HG02885 (cell line): ENCODE measurements around the gene USP10.
"Not testable (repeated sequence)": the region's sequence is repeated elsewhere in the genome, so short reads cannot be mapped to it uniquely, and the experiment has no call there.

Source experiments
- ATAC-seq: cut with Tn5 transposase; IDR thresholded peaks from one replicate; pipeline ENCODE4 v1.9.1; 2021; ENCODE audit warnings: mild to moderate bottlenecking; ENCODE audit not compliant: unreplicated experiment, poor library complexity

The USP10 gene

DNA sequence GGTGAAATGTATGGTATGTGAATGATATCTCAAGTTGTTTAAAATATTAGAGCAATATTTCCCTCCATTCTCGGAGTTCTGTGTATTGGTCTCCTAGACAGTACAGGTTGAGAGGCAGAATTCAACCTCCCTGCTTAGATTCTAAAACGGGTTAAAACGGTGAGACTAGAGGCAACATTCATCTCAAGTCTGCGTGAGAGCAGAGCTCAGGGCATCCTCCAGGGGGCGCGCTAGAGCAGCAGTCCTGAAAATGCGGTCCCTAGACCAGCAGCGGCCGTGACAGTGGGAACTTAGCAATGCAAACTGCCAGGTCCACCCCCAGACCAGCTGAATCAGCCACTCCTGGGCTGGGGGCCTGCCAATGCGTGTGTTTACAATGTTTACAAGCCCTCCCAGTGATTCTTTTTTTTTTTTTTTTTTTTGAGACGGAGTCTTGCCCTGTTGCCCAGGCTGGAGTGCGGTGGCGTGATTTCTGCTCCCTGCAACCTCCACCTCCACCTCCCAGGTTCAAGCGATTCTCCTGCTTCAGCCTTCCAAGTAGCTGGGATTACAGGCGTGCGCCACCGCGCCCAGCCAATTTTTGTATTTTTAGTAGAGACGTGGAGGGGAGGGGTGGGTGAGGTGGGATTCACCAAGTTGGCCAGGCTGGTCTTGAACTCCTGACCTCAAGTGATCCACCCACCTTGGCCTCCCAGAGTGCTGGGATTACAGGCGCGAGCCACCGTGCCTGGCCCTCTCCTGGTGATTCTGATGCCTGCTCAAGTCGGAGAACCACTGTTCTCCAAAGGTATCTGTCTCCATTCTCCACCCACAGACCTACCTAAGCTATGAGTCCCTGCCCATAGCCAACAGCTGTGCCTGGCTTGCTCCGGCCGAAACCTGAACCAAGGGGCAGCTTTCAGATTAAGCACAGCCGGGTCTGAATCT lies 27.3 kb upstream of the USP10 start:
- ATAC-seq = peak; percentile 63

DNA sequence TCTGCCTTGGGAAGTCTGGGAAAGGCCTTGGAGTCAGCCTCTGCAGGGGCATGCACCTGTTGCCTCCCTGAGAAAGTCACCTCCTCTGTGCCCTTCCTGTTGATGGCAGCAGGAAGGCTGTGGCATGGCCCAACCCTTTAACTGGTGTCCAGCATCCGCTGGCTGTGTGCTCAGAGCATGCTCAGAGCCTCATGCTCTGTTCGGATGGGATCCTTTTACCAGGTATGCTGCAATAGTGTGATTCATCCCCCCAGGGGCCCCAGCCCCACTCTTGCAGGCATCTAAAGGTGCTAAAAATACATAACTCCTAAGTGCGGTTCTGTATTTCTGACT lies 26.6 kb upstream of the USP10 start:
- no peak for ATAC-seq

DNA sequence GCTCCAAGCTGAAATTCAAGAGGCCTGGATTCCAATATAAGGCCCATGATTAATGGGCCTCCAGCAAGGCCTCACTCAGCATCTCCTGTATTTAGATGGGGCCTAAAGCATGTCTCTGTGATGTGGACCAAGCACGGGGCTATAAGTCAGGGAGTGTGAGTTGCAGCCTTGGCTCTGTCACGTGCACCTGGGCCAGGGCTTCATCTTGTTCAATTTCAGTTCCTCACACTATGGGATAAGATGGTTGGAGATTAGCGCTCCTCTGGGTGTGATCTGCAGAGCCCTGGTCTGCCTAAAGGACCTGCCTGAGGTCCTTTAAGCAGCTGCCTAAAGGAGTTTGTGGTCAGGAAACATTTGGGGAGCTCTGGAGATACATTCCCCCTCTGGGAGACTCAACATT lies 26.2 kb upstream of the USP10 start:
- no peak for ATAC-seq

DNA sequence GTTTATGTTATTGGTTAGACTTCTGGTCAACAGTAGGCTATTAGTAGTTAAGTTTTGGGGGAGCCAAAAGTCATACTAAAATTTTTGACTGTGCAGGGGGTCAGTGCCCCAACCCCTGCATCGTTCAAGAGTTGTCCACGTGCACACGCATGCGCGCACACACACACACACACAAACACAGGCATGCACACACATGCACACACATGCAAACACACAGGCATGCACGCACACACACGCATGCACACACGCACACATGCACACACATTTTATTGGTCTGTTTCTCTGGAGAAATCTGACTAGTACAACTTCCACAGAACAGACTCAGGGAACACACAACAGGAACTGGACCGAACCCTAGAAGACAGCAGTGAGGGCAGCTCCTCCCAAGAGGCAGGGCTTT lies 24.4 kb upstream of the USP10 start:
- no peak for ATAC-seq

DNA sequence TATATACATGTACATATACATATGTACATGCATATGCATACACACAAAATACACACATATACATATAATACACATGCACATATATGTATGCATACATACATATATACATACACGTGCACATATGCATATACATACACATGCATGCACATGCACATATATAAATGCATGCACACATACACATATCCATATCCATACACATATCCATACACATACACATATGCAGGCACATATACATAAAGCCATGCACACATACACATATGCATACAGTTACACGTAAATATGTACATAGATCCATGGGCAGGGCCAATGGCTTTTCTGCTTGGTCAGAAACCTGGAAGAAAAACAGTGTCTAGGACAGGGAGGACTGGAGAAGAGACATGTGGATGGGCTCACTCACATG lies 23.9 kb upstream of the USP10 start:
- no peak for ATAC-seq

DNA sequence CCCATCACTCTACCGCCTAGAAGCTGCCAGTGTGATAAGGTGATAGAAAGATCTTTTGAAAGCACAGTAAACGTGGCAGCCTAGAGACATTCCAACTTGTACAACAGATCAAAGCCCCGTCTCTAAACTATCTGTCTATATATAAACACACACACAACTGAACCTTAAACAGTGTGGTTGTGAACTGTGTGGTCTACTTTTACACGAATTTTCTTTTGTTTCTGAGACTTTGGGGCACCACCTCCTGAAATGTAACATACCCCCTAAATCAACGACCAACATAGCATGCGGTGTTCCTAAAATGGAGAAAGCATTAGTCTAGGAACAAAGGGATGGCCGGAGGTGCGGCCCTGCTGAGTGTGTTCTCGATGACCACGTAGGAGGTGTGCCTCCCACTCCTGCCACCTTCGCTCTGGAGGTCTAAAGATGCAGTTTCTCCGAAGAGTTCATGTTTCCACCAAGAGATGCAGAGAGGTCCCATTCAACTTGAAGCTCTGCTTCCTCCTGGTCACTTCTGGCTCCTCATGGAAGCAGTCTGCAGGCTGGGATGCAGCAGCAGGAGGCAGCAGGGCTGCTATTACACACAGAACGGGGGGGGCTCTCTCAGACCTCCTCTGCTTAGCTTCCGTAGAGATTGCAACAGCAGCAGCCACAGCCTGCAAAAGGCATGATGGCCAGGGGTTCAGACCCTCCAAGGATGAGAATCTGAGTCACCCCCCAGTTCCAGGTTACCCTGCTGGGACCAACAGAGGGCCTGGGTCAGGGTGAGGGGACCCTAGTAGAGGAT lies 22.6 kb upstream of the USP10 start:
- ATAC-seq = no peak

DNA sequence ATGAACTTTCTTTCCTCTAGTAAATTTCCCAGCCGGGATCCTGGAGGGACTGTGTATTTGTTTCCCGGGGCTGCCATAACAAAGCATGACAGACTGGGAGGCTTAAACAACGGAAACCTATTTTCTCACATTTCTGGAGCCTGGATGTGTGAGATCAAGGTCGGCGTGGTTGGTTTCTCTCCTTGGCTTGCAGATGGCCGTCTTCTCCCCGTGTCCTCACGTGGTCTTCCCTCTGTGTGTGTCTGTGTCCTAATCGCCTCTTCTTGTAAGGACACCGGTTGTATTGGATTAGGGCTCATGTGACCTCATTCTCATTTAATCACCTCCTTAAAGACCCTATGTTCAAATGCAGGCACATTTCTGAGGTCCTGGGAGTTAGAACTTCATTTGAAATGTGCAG lies 22.0 kb upstream of the USP10 start:
- ATAC-seq = no peak

DNA sequence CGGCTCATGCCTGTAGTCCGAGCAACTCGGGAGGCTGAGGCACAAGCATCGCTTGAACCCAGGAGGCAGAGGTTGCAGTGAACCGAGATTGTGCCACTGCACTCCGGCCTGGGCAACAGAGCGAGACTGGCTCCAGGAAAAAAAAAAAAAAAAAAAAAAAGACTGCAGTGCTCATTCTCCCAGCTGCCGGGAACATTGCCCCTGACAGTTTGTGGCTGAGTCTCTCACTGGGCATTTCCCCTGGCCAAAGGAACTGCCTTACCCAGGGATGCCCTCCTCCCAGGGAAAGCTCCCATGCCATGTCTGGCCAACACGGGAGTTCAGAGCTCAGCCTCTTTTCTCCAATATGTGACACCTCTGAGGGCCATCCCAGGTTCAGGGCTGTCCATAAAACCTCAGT lies 21.3 kb upstream of the USP10 start:
- no peak for ATAC-seq

DNA sequence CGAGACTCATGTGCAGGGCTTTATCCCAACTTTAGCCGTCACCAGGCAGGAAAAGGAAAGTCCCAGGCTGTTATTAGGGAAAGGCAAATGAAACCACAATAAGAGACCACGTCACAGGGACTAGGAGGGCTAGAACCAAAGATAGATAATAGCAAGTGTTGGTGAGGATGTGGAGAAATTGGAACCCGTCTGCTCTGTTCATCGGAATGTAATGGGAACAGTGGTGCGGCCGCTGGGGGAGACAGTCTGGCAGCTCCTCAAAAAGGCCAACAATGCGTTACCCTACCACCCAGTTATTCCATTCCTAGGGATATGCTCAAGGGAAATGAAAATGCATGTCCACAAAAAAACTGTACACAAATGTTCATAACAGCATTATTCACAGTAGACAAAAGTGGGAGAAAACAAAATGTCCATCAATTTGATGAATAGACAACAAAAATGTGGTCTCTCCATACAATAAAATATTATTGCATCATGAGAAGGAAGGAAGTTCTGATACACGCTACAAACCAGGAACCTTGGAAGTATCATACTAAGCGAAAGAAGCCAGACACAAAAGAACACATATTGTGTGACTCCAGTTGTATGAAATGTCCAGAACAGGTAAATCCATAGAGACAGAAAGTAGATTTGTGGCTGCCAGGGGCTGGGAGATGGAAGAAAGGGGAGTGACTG lies 19.5 kb upstream of the USP10 start:
- no peak for ATAC-seq

DNA sequence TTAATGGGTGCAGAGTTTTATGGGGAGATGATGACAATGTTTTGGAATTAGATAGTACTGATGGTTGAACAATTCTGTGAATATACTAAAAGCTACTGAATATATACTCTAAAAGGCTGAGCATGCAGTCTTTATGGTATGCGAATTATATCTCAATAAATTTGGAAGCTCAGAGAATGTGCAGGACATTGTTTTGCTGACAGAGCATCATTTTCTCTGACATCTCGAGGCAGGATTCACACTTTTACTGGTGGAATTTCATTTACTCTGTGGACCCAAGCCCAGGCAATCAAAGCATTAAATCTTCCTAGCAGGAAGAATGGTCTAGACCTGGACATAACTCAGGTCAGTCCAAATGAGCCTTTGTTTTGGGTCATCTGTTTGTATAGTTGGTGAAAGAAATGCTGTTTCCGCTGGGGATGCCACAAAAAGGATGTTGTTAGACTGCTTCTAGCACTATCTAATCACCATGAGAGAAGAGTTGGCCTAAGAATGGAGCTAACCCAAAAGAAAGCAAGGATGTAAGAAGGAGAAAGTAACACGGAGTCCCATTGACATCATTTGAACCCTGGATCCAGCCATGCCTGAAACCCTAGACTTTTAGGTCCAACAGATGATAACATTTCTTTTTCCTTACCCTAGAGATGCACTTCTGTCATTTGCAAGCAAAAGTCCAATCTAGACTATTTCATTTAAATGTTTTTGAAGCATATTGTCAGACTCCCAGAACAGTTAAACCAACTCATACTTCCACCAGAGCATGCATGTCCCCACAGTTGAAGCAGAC lies 18.8 kb upstream of the USP10 start:
- ATAC-seq = no peak

DNA sequence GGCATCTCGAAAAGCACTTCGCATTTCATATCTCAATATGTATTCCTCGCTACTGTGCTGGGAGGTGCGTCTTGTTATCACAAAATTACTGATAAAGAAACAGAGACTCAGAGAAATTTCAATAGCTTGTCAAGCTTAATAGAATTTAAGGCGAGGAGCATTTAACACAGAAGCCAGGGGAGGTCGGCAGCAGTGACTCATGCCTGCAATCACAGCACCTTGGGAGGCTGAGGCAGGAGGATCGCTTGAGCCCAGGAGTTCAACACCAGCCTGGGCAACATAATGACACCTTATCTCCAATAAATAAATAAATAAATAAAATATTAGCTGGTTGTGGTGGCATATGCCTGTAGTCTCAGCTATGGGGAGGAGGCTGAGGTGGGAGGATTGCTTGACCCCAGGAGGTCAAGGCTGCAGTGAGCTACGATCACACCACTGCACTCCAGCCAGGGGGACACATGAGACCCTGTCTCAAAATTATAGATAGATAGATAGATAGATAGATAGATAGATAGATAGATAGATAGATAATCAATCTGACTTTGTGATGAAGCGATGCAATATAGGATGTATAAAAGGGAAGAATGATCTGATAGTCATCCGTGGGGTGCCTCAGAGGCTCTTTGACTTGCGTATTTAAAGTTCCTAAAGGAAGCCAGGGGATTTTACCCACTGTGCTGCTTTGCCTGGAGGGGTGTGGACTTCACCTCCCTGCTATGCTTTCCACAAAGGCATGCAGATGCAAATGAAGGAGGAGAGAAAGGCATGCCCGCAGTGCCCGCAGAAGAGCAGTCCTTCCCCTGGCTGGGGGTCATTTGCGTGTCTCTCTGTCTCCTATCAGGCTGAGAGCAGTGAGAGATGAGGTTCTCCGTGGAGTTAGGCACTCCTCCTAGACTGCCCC lies 15.9 kb upstream of the USP10 start:
- no peak for ATAC-seq

DNA sequence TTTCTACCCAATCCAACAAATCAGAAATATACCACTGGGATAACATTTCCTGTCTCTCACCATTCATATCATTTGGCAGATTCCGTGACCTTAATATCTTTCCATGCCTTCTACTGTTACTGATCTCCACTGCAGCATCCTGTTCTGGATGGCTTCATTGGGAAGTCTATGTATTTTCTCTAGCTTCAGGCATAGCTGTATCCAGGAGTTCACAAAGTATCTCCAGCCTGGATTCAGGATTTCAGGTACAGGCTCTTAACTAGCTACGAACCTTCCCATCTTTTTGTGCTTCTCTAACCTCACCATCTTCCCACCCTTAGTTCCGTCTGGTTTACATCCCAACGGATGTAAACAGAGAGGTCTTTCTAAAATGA lies 15.2 kb upstream of the USP10 start:
- no peak for ATAC-seq

DNA sequence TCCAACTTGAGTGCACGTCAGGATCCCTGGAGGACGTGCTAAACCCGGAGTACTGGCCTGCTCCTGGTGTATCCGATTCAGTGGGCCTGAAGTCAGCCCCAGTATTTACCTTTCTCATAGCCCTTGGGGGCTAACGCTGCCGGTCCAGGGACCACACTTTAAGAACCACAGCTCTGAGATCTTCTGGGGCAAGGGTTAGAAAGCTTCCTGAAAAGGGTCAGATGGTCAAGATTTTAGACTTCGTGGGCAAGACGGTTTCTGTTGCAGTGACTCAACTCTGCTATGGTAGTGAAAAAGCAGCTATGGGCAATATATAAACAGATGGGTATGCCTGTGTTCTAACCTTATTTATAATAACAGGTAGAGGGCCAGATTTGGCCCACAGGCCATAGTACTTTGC lies 14.6 kb upstream of the USP10 start:
- ATAC-seq = no peak

DNA sequence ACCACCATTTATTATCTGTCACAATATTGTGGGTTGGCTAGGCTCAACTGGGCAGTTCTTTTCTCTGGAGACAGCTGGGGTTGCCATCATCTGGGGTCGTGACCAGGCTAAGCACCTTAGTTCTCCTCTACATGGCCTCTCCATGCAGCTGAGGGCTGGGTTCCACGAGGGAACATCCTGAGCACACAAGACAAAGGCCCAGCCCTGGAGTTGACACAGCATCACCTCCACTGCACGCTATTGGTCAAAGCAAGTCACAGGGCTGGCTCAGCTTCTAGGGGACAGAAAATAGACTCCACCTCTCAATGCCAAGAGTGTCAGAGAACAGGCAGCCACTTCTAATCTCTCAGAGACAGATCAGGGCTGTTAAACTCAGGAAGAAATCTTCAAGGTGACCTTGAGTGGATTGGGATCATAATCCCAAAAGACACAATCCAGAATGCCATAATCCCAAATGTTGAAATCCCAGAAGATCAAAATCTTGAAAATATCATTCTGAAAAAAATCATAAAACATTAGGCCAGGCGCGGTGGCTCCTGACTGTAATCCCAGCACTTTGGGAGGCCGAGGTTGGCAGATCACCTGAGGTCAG lies 13.0 kb upstream of the USP10 start:
- ATAC-seq = no peak

DNA sequence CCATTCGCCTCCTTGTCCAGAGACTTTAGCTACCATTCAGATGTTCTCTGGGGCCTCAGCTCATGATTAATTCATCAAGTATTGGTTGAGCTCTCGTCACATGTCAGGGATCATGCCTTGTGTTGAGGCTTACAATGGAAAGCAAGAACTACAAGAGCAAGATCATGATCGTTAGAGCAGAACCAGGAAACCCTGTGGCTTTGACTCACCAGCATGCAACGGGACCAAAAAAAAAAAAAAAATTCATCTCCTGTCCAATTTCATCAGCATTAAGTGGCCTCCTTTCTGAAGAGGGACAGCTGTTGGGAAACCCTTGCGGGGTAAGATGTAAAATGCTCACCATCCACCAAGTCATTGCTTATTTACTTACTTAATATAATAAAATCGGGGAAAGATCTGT lies 12.1 kb upstream of the USP10 start:
- ATAC-seq = no peak

DNA sequence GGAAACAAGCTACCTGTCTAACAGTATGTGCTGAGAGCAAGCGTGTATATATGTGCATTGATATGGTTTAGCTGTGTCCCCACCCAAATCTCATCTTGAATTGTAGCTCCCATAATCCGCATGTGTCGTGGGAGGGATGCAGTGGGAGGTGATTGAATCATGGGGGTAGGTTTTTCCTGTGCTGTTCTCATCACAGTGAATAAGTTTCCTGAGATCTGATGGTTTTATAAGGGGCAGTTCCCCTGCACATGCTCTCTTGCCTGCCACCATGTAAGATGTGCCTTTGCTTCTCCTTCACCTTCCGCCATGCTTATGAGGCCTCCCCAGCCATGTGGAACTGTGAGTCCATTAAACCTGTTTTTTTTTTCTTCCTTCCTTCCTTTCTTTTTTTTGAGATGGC lies 11.6 kb upstream of the USP10 start:
- ATAC-seq = not testable (repeated sequence)

DNA sequence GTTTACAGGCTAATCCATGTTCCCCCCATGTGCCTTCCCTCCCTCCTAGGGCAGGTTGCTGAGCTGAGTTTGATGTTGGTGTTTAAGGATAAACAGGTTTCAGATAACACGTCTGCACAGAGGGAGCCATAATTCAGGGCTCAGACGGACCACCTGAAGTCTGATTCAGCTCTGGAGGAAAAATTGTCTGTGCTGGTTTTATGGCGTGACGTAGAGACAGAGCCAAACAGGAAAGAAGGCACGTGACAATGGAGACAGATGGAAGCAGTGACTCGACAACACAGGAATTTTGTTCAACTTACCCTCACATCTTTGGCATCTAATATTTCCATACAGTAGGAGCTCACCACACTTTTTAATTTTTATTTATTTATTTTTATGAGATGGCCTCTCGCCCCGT lies 10.7 kb upstream of the USP10 start:
- ATAC-seq = no peak

DNA sequence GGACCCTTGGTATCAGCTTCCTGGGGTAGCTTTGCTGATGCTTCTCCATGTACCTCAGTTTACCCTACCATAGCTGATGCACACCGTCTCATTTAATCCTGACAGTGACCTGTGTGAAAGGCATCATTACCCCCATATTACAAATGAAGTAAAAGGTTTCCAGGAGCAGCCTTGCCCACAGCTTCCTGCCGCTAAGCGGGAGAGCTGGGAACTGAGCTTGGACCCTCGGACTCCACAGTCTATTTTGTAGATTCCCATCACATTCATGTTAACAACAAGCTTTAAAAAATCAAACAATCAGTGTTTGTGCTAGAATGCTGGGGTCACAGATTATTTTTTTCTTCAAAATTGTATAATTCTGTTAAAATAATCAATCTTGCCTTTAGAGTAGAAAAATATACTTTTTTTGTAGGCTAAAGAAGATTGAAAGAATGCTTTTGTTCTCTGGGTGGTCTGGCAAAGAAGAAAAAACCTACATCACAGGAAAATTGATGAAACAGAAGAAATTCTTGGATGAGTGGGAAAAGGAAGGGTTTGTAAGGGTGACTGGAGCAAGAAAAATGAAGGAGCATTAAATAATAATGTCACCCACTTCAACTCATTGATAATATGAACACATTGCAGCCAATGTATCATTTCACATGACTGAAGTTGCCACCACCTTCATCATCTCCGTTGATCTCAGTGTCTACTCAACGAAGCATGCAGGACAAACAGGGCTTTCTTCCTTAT lies 9.5 kb upstream of the USP10 start:
- no peak for ATAC-seq
